GM12874 (cell line): ENCODE measurements around the gene DRAM2.

Source experiments
- CTCF ChIP-seq: IDR thresholded peaks from 2 replicates; pipeline ENCODE4 v1.5.1; 2011; ENCODE audit warnings: low read depth, mild to moderate bottlenecking, control low read depth, low read length, moderate library complexity; ENCODE audit not compliant: insufficient read depth

Gene DRAM2

GRCh38 chr1:111126354-111126753 lies 13.5 kb downstream of the DRAM2 start:
- TF ChIP-seq CTCF, result no peak

- no peak for TF ChIP-seq CTCF
Measured at GRCh38 chr1:111116496-111116895, 23.4 kb downstream of the DRAM2 start.

- no peak for TF ChIP-seq CTCF
Measured at GRCh38 chr1:111110197-111110899, 29.5 kb downstream of the DRAM2 start.

- TF ChIP-seq CTCF, result no peak
Measured at GRCh38 chr1:111104981-111105380, 34.9 kb downstream of the DRAM2 start.

GRCh38 chr1:111101854-111102642 lies 37.8 kb downstream of the DRAM2 start:
- TF ChIP-seq CTCF, result no peak

- no peak for TF ChIP-seq CTCF
Measured at GRCh38 chr1:111099289-111099688, 40.6 kb downstream of the DRAM2 start.

- TF ChIP-seq CTCF, result no peak
Measured at GRCh38 chr1:111097356-111098099, 42.4 kb downstream of the DRAM2 start.
